Left ventricle myocardium superior (tissue), 1 donor: ENCODE results near the gene SLC30A10. TPM values are rescaled to one million over a fixed set of nuclear protein-coding genes. Genes with fewer than 3 reads are reported as not detected.

ENCODE experiments used
- total RNA-seq: library from RNA; stranded (reverse); fragmentation: NEBNext Ultra II Directional; extraction: Animal tissue kit (Norgen Biotek cat#: 25700); gene quantifications from one replicate; pipeline ENCODE4 v1.2.1, GENCODE V29; 2021
- donor health status: DM: no; HTN: yes; CAD: no; lungs with severe emphysema.

The SLC30A10 gene
- total RNA-seq, 1 donor from 2014 or later = 0.42 TPM

Other genes with a start within 250 kb of the SLC30A10 start
- gene EPRS1, start 117.9 kb upstream of the SLC30A10 start, total RNA-seq = 62.9 TPM
- 17.6 TPM for gene BPNT1, start 161.2 kb upstream of the SLC30A10 start, total RNA-seq
- gene IARS2, start 165.6 kb upstream of the SLC30A10 start, total RNA-seq = 92.0 TPM